Stimulated activated naive CD4-positive, alpha-beta T cell (primary cell): ENCODE results near the gene NGRN.
"Not testable (repeated sequence)": the region's sequence is repeated elsewhere in the genome, so short reads cannot be mapped to it uniquely, and the experiment has no call there.

Source experiments
- DNase-seq, 6 experiments: peaks; one replicate each; lab custom pipeline; 2025; lab: John Stamatoyannopoulos, UW

The NGRN gene

DNA sequence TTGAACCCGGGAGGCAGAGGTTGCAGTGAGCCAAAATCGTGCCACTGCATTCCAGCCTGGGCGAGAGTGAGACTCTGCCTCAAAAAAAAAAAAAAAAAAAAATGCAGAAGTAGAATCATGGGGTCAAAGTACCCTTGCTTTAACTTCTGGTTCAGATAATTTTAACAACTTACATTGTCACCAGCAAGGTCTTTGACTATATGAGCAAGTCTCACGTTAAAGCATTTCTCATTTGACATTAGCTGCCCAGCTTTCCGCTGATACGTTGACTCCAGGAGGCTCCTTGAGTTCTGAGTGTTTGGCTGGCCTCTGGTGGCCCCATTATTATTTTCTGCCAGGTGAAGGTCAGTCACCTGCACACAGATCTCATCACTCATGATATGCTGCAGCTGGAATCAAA, 16.2 kb downstream of the NGRN start:
- not testable (repeated sequence) for DNase-seq

DNA sequence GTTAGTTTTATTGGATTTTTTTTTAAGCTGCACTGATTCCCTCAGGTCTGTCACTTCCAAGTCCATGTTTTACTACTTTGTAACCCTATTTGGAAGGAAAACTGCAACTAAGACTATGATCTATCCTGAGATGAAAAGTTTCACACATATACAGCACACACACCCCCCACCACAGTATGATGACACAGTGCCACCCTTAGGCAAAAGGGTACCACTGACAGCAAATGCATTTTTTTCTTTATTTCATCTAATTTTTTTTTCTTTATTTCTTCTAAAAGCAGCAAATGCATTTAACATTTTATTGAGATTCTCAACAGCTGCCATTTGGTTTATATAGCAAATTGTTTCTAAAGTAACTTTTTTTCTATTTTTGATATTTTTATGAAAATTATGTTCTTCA, 21.2 kb downstream of the NGRN start:
- peak in 5 of 6 experiments; percentile 27 to 66 (median 28) for DNase-seq

DNA sequence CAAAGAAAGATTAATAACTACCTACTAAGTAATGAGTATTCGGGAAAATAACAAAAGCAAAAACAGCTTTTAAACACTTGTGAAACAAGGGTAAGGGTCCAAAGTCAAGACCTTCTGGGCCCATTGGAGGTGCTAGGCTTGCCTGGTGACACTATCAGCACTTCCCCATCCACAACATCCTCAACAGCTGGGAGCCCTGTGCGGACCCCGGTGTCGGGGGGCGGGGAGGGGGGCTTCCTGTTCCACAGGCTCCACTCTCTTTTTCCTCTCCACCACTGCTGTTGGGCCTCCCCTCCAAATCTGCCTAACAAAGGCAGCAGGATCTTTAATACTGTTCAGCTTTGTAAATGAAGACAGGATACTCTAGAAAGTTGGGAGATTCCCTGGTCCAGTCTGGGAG, 21.6 kb downstream of the NGRN start:
- no peak for DNase-seq

DNA sequence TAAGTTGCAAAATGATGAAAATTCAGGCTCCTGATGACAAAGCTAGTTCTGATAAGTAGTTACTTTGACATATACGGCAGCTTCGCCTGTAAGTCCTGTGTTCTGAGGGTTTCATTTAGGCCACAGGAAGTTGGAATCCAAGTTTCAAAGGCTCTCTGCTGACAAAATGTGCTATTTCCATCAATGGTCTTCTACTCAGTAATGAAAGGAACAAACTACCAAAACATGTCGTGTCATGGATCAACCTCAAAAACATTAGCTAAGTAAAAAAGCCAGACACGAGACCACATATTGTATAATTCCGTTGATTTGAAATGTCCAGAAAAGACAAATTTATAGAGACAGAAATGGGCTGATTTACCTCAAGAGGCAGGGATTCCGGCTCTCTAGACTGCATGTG, 22.5 kb downstream of the NGRN start:
- DNase-seq = no peak

DNA sequence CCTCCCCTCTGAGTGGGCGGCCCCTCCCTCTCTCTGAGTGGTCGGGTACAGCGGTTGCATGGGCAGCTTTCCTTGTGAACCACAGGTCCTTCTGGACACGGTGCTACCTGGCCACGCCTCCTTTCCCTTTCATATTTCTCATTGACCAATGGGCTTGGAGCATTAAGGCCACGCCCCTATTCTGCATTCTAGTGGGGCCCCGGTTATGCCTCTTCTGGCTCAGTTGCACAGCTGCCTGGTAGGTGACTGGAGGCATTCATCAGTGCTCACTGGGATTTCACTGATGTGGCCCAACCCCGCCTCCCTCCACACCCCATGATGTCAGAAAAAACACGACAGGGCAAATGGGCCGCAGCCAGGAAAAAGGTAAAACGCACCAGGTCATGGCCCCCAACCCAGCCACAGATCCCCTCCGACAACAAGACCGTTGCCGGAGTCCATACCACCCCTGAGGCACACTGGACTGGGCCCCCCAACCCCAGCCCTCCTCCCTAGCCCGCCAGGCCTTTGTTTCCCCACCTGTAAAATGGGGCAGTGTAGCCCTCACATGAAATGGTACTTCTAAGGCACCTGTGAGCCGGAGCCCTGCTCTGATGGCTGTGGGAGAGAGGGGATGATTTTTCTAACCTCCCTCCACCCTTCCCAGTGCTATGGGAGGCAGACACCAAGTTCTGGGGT, 26.3 kb downstream of the NGRN start:
- DNase-seq = no peak

DNA sequence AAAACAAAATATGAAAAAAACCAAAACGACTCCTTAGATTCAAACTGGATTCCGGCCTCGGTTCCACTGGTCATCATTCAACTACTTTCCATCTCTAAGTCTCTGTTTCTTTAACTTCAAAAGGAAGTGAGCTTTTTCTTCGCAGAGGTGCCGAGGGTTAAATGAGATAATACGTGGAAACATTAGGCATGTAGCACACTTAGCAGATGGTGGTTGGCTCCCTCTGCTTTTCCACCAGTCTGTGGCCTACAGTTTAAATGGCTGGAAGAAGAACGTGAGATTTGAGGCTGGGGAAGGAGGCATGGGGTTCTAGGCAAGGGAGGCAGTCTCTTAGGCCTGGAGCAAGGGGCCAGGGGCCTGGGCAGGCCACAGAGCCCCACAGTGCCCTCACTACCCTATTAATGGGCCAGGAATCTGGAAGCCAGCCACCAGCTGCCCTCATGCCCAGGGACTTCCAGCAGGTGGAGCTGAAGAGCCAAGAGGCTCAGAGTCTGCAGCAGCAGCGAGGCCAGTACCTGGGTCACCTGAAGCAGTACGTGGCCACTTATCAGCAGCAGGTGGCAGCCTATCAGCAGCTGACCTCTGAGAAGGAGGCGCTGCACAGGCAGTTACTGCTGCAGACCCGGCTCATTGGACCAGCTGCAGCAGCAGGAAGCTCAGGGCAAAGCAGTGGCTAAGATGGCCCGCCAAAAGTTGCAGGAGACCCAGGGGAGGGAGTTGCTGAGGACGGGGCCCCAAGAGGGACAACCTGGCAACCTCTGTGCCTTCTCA, 27.8 kb downstream of the NGRN start:
- peak; percentile 2 to 69 (median 51) for DNase-seq

DNA sequence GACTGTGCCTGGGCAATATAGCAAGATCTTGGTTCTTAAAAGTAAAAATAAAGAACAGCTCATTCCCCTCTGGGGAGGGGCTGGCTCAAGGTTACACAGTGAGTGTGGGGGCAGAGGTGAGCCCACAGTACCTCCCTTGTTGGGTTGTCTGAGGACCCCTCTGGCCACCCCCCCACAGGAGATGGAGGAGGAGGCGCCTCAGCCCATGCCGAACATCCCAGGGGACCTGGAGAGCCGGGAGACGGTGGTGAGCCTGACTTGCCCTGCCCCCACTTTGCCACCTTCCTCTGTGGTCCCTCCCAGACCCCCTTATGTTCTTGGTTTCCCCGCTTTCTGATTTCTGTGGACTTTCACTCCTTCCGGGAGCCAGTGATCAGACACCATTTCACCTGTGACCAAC, 28.7 kb downstream of the NGRN start:
- DNase-seq = no peak

DNA sequence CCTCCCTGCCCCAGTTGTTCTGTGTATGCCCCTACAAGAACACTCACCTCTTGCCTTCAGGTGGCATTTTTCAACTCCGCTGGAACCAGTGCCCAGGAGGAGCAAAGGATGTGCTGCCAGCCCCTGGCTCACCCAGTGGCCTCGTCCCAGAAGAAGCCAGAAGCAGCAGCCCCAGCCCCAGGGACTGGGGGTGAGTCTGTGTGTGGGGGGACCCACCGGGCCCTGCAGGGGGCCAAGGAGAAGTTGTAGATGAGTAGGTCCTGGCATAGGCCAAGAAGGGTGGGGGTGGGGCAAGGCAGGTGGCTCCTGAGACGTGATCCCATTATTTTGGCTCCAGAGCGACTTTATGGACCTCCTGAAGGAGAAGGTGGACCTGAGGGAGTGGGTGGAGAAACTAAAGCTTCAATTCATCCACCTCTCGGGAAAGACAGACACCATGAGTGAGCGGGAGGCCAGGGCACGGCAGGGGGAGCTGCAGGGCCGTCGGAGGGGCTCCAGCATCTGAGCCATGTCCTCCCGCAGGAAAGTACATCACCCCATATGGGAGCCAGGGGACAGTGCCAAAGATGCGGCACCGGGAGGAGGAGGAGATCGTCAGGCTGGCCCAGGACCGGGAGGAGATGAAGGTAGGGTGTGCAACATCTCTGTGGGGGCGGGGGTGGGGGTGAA, 29.3 kb downstream of the NGRN start:
- no peak for DNase-seq

DNA sequence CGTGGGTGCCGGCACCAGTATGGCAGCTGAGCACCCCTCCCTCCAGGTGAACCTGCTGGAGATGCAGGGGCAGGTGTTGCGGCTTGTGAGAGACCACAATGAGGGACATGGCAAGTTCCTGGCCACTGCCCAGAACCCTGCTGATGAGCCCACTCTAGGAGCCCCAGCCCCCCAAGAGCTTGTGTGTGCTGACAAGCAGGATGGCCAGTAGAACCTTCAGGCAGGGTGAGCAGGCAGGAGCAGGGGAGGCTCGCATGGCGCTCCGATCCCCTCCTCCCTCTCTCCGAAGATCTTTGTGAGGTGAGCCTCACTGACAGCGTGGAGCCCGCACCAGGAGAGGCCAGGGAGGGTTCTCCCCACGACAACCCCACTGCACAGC, 29.8 kb downstream of the NGRN start:
- DNase-seq = no peak

DNA sequence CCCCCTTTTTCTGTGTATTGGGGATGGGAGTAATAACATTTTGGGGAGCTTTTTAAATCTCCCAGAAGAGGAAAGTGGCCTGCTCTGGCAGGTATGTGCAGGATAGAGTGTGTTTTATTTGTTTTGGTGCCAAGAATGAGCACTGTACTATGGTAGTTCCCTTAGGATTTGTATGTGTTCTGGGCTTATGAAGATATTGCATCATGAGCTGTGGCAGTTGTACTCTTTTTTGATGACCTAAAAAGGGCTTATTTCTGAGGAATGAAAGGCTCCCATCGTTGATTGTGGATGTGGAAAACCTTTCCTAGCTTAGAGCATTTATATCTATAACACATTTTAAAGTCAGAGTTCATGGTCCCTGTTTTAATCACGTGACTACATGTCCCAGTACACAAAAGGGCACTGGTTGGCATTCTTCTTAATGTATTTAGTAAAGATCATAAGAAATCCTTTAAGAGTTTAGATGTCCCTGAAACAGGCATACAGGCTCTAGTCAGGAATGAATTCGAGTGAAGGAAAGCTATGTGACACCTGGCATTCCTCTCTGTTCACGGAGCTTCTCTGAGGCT, 30.9 kb downstream of the NGRN start:
- not testable (repeated sequence) for DNase-seq

DNA sequence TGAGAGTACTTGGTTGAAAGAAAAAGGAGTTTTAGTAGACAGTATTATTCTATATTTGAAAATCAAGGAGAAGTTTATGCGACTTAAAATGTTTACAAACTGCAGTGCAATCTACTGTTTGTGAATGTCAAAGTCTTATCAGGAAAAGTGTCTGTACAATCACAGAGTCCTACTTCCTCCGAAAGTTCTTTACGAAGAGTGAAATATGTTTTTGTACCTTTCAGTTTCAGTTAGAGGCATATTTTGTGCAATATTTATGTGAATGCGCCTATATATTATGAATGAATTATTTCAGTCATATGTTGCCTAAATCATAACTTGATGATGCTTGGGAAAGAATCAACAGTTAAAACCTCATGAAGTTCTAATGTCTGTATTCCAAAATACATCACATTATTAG, 31.5 kb downstream of the NGRN start:
- no peak for DNase-seq

DNA sequence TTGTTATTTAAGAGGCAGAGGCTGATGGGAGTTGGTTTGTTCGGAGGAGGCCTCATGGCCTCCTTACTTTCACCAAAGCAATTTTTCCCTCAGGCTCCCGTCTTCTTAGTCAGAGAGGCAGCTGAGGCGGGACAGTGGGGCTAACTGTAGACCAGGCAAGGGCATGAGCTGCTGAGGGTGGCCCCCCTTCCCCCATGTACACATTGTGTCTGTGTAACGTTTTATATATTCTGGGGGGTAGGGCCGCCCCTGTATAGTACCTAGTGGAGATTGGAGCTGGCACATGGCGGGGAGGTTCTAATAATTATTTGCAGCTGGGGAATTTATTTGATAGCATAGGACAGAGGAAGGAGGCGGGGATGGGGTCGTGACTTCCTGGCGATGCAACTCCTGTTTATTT, 35.1 kb downstream of the NGRN start:
- DNase-seq = no peak

DNA sequence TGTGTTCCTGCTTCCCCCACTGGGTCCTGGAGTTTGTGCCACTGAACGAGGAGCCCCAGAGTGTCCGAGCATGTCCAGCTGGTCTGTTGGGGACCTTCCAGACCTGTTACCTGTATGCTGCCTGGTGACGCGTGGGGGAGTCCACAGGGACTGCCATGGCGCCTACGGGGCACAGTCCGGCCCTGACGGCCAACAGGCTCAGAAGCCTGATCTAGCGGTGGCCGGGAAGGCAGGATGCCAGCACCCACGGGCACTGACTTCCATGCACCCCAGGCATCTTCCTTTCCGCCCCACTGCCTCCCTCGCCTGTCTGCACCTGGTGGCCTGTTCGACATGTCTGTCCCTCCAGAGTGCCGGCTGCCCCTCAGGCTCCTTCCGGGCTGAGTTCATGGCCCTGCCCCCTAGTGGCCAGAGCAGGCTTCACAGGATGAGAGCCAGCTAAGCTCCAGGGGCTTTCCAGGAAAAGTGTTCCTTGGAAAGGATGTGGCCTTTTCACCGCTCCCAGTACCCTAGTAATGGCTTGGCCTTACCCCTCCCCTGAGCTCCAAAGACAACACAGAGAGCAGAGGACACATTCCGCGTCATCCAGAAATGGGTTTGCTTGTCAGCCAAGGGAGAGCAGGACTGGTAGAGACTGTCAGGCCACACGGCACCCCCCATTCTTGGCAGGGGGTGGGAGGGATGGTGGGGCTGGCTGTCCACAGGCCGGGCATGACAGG, 35.7 kb downstream of the NGRN start:
- DNase-seq = peak; percentile 5 to 48 (median 34)

DNA sequence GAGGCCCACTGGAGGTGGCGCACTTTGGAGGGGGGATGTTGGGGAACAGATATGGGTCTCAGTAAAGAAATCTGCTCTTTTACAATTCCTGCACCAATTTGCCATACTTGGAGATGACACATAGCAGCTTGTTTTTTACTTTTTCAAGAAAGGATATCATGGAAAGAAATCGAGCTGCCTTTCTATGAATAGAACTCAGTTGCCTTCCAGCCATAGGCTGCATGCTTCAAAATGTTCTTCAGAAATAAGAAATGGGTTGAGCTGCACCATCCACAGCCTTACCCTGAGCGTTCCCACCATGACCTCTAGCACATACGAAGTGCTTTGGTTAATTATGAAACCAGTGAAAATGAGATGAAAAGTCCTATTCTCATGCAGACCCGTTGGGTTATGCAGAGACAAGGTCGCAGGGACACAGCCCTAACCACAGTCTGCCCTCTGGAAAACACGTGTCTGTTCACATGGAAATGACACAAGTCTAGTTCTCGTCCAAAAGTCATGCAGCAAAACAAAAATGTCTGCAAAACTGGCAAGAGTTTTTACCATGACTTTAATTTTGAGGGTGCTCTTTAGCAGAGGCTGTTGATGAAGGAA, 36.3 kb downstream of the NGRN start:
- DNase-seq = no peak

DNA sequence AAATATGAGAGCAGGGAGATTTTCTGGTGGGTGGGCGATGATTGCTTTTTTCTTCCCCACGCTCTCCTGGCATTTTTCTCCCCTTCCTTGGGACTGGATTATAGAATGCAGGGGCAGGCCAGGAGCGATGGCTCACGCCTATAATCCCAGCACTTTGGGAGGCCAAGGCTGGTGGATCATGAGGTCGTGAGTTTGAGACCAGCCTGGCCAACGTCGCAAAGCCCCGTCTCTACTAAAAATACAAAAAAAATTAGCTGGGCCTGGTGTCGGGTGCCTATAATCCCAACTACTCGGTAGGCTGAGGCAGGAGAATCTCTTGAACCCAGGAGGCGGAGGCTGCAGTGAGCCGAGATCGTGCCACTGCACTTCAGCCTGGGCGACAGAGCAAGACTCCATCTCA, 39.9 kb downstream of the NGRN start:
- DNase-seq = not testable (repeated sequence)

DNA sequence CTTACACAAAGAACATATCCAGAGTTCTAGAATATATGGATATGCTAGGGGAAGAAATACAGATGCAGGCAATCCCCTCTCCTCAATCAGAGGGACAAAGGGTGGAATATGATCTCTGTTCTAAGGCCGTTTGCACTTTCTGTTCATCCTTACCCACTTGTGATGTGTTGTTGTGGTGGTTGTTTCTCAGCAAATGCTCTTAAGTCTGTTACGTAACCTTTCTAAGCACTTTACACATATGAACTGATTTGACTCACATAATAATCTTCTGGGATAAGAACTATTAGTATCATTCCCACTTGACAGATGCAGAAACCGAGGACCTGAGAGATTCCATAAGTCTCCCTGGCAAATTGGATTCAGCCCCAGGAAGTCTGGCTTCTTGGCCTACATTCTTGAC, 40.5 kb downstream of the NGRN start:
- no peak for DNase-seq

DNA sequence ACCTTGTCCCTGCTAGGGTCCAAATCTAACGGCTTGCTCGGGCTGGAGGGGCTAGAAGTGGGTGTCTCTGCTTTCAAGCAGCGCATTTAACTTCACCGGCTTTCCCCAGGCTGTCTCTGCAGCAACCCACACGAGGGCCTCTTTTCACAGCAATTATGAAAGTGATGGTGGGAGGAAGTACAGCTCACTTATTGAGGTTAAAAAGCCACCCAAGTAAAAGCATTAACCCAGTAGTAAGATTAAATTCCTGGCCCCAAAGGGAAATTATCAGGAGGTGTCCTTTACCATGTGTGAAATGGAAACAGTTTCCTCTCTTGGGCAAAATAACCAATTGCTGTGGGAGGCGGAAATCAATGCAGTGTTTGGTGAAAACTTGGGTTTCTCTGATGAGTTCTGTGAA, 41.1 kb downstream of the NGRN start:
- DNase-seq = peak in 3 of 6 experiments; percentile 9 to 28 (median 16)

DNA sequence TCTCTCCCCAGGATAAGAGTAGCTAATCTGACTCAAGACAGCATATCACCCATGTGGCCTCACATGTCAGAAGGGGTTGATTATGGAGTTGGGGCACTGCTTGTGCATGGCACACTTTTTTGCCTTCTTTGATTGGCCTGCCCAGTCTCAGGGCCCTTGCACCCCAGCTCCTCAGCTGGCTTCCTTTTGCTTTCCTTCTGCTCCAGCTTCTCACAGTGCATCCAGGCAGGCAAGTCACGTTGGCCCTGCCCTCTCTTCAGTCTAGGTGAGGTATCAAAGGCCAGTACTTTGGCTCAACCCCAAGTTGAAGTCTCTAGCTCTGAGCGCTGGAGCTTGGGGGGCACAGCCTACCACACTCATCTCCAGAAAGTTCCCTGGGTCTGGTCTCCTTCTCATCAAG, 42.2 kb downstream of the NGRN start:
- DNase-seq = no peak

DNA sequence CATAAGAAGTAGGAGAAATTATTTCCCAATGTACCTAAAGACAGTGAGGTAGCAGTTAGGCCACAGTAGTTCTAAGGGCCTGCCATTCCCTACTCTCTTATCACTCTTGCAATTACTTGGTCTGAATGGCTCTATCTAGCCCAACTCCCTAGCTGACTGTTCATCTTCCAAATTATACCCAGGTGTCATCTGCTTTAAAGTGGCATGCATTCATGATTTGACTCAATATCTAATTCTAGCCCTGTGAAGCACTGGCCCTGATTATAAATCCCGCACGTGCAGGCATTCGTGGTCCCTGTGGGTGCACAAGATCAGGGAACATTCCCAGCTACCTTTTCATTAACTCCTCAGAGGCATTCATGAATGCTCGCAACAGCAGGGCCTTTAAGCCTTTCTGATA, 43.5 kb downstream of the NGRN start:
- no peak for DNase-seq

DNA sequence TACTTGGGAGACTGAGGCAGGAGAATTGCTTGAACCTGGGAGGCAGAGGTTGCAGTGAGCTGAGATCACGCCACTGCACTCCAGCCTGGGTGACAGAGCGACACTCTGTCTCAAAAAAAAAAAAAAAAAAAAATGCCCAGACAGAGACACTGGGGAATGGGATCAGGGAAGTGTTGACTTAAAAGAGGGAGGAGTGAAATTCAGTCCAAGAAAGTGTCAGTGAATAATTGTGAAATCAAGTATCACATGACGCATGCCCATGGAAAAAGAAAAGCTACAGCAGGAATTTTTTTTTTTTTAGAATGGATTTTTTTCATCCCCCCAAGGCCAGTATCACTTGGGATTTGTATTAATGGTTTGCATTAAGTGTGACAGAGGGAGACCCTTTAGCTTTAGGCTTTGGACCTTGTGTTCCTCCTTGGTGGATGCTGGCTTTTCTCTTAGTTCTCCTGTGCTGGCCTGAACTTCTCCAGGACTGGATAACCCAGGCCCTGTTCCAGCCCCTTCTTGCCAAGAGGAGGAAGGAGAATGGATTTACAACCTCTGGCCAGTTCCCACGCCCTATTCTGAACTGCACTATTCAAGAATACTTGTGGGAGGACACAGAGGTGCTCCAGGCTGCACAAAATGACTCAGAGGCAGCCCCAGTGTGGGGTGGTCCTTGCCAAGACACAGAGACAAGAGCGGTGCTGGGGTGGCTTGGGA, 50.0 kb downstream of the NGRN start:
- no peak for DNase-seq

DNA sequence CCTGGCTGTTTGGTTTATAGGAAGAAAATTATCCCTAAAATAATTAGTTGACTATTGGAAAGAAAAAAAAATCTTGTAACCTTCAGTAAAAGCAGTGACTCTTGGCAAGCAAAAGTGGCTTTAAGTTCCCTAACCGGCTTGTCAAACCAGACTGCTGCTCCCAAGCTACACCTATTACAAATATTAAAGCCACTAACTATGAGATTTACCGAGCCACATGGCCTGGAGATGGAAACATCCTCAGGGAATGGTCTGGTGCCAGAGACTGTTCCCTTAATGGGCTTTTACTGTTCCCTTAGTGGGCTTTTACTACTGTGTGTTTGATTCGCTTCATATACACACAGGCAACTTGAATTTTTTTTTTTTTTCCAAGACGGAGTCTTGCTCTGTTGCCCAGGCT, 50.7 kb downstream of the NGRN start:
- no peak for DNase-seq
